OCI-LY3 (cell line): ENCODE data around the gene RREB1.

ENCODE experiments used
- H2AFZ ChIP-seq: fragments of 200-600, 300-600 bp; shearing (Covaris generic); 2 replicates; pipeline ENCODE4 v1.6.0; 2014; ENCODE audit warnings: antibody characterized with exemption, low read depth, low read length
- H3K27ac ChIP-seq: fragments of 200-600, 300-600 bp; sonication (generic); 2 replicates; pipeline ENCODE4 v1.5.1; 2014; ENCODE audit warnings: mild to moderate bottlenecking, low read length, moderate library complexity, mixed read lengths
- H3K27me3 ChIP-seq: fragments of 200-600, 300-600 bp; sonication (generic); 2 replicates; pipeline ENCODE4 v1.6.1; 2014; ENCODE audit warnings: low read depth, low read length, mixed read lengths
- H3K36me3 ChIP-seq: fragments of 200-600, 300-600 bp; sonication (generic); replicated peaks from 2 replicates; pipeline ENCODE3; 2014; ENCODE audit warnings: low read depth, low read length, mixed read lengths
- H3K4me1 ChIP-seq: fragments of 300-600, 200-600 bp; sonication (generic); 2 replicates; pipeline ENCODE4 v1.6.1; 2014; ENCODE audit warnings: low read length, mixed read lengths
- H3K4me2 ChIP-seq: fragments of 200-600, 300-600 bp; sonication (generic); 2 replicates; pipeline ENCODE4 v1.6.1; 2014; ENCODE audit warnings: low read length, mixed read lengths
- H3K4me3 ChIP-seq: fragments of 300-600, 200-600 bp; sonication (generic); 2 replicates; pipeline ENCODE4 v1.5.1; 2014; ENCODE audit warnings: antibody characterized with exemption, mild to moderate bottlenecking, low read length, moderate library complexity
- H3K79me2 ChIP-seq: fragments of 300-600, 200-600 bp; shearing (Covaris generic); 2 replicates; pipeline ENCODE4 v1.6.1; 2014; ENCODE audit warnings: mild to moderate bottlenecking, low read length, mixed read lengths
- H3K9ac ChIP-seq: fragments of 300-600, 200-600 bp; shearing (Covaris generic); 2 replicates; pipeline ENCODE4 v1.6.0; 2014; ENCODE audit warnings: mild to moderate bottlenecking, low read length, moderate library complexity
- H3K9me3 ChIP-seq: fragments of 200-600, 300-600 bp; shearing (Covaris generic); 2 replicates; pipeline ENCODE4 v1.6.1; 2014; ENCODE audit warnings: low read length, mixed read lengths; ENCODE audit not compliant: insufficient read depth
- H4K20me1 ChIP-seq: fragments of 200-600, 300-600 bp; sonication (generic); 2 replicates; pipeline ENCODE4 v1.6.1; 2016; ENCODE audit warnings: low read length, mixed read lengths; ENCODE audit not compliant: insufficient read depth
- CTCF ChIP-seq: fragments of 200-600, 300-600 bp; sonication (generic); IDR thresholded peaks from 2 replicates; pipeline ENCODE4 v1.5.1; 2014; ENCODE audit warnings: antibody characterized with exemption, low read length, low read depth
- EZH2phosphoT487 ChIP-seq: fragments of 200-600 bp; shearing (Covaris generic); IDR thresholded peaks from 2 replicates; pipeline ENCODE4 v1.6.1; 2018; ENCODE audit warnings: antibody characterized with exemption, mixed run types, low read depth

RREB1 gene

DNA sequence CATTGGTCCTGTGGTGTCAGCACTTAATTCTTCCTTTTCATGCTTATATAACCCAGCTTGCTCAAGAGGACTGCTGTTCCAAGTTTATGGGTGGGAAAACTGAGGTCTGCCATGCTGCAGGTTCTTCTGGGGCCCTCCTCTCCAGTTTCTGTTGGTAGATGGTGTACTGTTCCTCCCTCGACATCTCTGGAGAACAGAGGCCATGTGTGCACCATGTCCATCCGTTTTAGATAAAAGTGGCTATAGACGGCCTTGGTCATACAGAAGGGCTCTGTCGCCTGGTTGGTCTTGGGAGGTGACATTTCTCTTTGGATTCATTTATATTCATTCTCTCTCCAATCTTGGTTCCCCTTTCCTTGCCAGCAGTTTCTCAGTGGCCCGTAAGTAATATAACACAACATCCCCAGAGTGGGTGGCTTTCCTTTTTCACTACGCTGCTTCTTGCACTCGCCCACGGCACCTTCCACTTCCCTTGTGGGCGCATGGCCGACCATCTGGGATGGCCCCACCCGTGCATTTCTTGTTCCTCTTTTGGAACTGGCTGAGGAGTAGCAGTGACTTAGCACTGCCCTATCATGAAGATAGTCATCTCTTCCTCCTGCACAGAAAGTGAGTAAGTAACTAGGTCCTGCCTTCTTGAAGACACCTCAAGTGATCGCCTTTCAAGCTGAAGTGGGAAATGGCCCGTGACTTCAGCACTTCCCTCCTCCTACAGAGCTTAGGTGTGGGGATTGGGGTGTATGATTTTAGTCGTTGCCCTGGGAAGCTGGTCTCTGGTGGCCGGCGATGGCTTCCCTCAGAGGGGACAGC lies 94.2 kb downstream of the RREB1 start:
- Histone ChIP-seq H3K36me3 (peaks cover 32% of the 10 kb centered on the region), H3K4me2 (peak overlapping the region; percentile 55), H3K4me1 (peaks cover 23% of the 10 kb centered on the region), H3K4me3 (peak overlapping the region; percentile 36; the same call in 1 of the 2 replicates), H3K79me2 (no peaks in the 10 kb centered on the region; the same call in 1 of the 2 replicates), H3K27me3 (no peaks in the 10 kb centered on the region), H3K9ac (peak overlapping the region; percentile 15; the same call in 1 of the 2 replicates), H2AFZ (no peak overlapping the region), H3K27ac (peak overlapping the region; percentile 67), H4K20me1 (peaks cover 15% of the 10 kb centered on the region), H3K9me3 (no peaks in the 10 kb centered on the region)
- TF ChIP-seq EZH2phosphoT487: no peak
- no peak for TF ChIP-seq CTCF

- no peak for TF ChIP-seq EZH2phosphoT487
- TF ChIP-seq CTCF: no peak
- peak overlapping the region; percentile 36; the same call in 1 of the 2 replicates for H3K4me3 ChIP-seq
- H3K27me3 ChIP-seq: no peaks in the 10 kb centered on the region
- H3K79me2 ChIP-seq: no peaks in the 10 kb centered on the region; the same call in 1 of the 2 replicates
- peaks cover 23% of the 10 kb centered on the region for H3K4me1 ChIP-seq
- H3K27ac ChIP-seq: 0 out of 2 replicates have a peak overlapping the region, but pooled peaks have one; percentile 67
- H2AFZ ChIP-seq: no peak overlapping the region
- peak overlapping the region; percentile 55 for H3K4me2 ChIP-seq
- peaks cover 17% of the 10 kb centered on the region for H4K20me1 ChIP-seq
- no peak overlapping the region for H3K9ac ChIP-seq
- H3K9me3 ChIP-seq: no peaks in the 10 kb centered on the region
- H3K36me3 ChIP-seq: peaks cover 32% of the 10 kb centered on the region
These were observed 95.2 kb downstream of the RREB1 start for GRCh38 chr6:7202950-7203349.

DNA sequence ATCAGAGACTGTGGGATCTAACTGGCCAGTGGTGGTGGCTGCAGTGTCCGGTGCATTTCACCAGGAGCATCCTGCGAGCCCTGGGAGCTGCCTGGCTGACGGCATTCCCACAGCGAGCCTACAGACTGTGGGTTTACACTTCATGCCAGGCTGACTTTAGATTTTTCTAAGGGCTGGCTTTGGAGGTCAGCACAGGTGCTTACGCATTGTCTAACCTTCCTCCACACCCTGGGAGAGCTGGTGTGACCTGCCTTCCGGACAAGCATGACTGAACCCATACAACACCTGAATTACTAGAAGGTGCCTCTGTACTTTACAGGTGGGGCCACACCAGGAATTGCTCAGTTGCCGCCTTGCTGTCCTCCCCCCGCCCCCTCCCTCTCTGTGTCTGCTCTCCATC lies 96.2 kb downstream of the RREB1 start:
- H3K9ac ChIP-seq: no peak overlapping the region
- H3K79me2 ChIP-seq: no peaks in the 10 kb centered on the region; the same call in 1 of the 2 replicates
- no peak overlapping the region for H3K27ac ChIP-seq
- no peak for TF ChIP-seq EZH2phosphoT487
- TF ChIP-seq CTCF: no peak
- H3K4me1 ChIP-seq: peaks cover 23% of the 10 kb centered on the region
- H3K27me3 ChIP-seq: no peaks in the 10 kb centered on the region
- H4K20me1 ChIP-seq: peaks cover 19% of the 10 kb centered on the region
- no peaks in the 10 kb centered on the region for H3K9me3 ChIP-seq
- no peak overlapping the region for H3K4me2 ChIP-seq
- H3K36me3 ChIP-seq: peaks cover 32% of the 10 kb centered on the region
- H2AFZ ChIP-seq: no peak overlapping the region
- H3K4me3 ChIP-seq: no peak overlapping the region

- Histone ChIP-seq H3K27me3 (no peaks in the 10 kb centered on the region), H3K9me3 (no peaks in the 10 kb centered on the region), H3K9ac (no peak overlapping the region), H3K36me3 (peaks cover 32% of the 10 kb centered on the region), H3K27ac (no peak overlapping the region), H3K4me2 (no peak overlapping the region), H3K4me1 (peaks cover 23% of the 10 kb centered on the region), H3K4me3 (no peak overlapping the region), H4K20me1 (peaks cover 19% of the 10 kb centered on the region), H3K79me2 (no peaks in the 10 kb centered on the region; the same call in 1 of the 2 replicates), H2AFZ (no peak overlapping the region)
- TF ChIP-seq EZH2phosphoT487: no peak
- TF ChIP-seq CTCF: no peak
These were observed 97.0 kb downstream of the RREB1 start for GRCh38 chr6:7204726-7205125.
